Stimulated activated CD4-positive, alpha-beta T cell treated with anti-CD3 and anti-CD28 coated beads, Interleukin-2, amount 100 ng/mL, for 24 hours (primary cell): ENCODE measurements around the gene ZNF787.
A peak's percentile ranks its signal among the peaks of the same experiment; 100 is the strongest.

ENCODE experiments used
- DNase-seq, 2 donors: peaks; one replicate each; pipeline ENCODE4 v3.0.0-alpha.2; 2020

The ZNF787 gene

GRCh38 chr19:56085571-56086275 is 35.4 kb downstream of the ZNF787 start:
- no peak for DNase-seq

GRCh38 chr19:56084835-56085536 is 36.1 kb downstream of the ZNF787 start:
- no peak for DNase-seq

GRCh38 chr19:56083668-56084067 is 37.4 kb downstream of the ZNF787 start:
- DNase-seq, result no peak

GRCh38 chr19:56080669-56081401 is 40.3 kb downstream of the ZNF787 start:
- DNase-seq, result peak; percentile 82

GRCh38 chr19:56079609-56080008 is 41.5 kb downstream of the ZNF787 start:
- no peak for DNase-seq

GRCh38 chr19:56076498-56076897 is 44.6 kb downstream of the ZNF787 start:
- peak; percentile 56 to 59 for DNase-seq

GRCh38 chr19:56071151-56071550 is 49.9 kb downstream of the ZNF787 start:
- no peak for DNase-seq

- DNase-seq, result no peak
Measured at GRCh38 chr19:56069642-56070041, 51.5 kb downstream of the ZNF787 start.

GRCh38 chr19:56066152-56067023 is 54.7 kb downstream of the ZNF787 start:
- peak; percentile 71 for DNase-seq

GRCh38 chr19:56053596-56053995 is 67.5 kb downstream of the ZNF787 start:
- DNase-seq, result no peak
